ENCODE measurements around the gene SIAH2.

DNA sequence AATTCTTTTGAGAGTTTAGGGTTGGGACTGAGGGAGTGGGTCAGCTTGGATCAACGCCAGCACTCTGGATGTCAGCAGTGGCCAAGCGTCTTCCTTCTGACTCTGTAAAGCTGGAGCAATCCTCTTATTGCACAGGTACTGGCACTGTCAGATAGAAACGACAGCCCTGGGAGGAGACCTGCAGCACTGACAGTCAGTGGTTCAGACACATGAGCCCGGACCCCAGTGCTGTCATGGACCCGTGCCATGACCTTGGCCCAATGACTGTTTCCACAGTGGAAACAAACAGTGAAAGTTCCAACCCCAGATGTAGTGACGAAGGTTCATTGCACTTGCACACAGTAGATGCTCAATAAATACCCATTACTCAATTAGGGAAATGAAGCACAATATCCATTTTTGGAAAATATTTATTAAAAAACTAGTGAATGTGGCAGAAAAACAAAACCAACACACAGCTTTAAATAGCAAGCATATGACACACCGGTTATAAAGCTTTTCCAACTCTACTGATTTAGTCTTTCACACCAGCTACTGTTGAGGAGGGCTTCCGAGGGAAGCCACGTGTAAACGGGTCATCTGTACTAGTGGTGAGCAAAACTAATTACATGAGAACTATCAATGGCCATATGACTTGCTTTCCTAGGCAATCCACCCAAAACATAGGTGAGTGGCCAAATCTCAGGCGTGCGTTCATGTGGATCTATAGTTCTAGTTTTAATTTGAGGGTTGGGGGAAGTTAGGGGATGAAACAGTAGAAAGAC is 22.1 kb downstream of the SIAH2 start:
- TF ChIP-seq CTCF (IDR thresholded peaks at IDR 0.05) (no peak), POLR2A (IDR thresholded peaks at IDR 0.05) (peak in 1 of 2 donors; percentile 67)

Measured in adrenal gland (tissue), 5 donors.